GM18909 (cell line): Measurements from ENCODE around the gene PPP1R12A.

Experiments used
- ATAC-seq: cut with Tn5 transposase; IDR thresholded peaks from one replicate; pipeline ENCODE4 v1.9.1; 2021; ENCODE audit warnings: mild to moderate bottlenecking; ENCODE audit not compliant: unreplicated experiment, poor library complexity

The PPP1R12A gene

GRCh38 chr12:79775355-79776027 is 159.4 kb downstream of the PPP1R12A start:
- ATAC-seq, result no peak

- ATAC-seq, result no peak
These were observed 161.0 kb downstream of the PPP1R12A start for GRCh38 chr12:79773896-79774295.

- ATAC-seq, result no peak
These were observed 164.9 kb downstream of the PPP1R12A start for GRCh38 chr12:79769860-79770485.

GRCh38 chr12:79769189-79769859 is 165.6 kb downstream of the PPP1R12A start:
- no peak for ATAC-seq

- no peak for ATAC-seq
These were observed 168.0 kb downstream of the PPP1R12A start for GRCh38 chr12:79766705-79767464.

GRCh38 chr12:79765157-79765556 is 169.7 kb downstream of the PPP1R12A start:
- no peak for ATAC-seq

- ATAC-seq, result no peak
These were observed 170.3 kb downstream of the PPP1R12A start for GRCh38 chr12:79764641-79765040.

GRCh38 chr12:79763766-79764452 is 171.0 kb downstream of the PPP1R12A start:
- no peak for ATAC-seq

- no peak for ATAC-seq
These were observed 173.6 kb downstream of the PPP1R12A start for GRCh38 chr12:79761341-79761740.

- no peak for ATAC-seq
These were observed 187.6 kb downstream of the PPP1R12A start for GRCh38 chr12:79747274-79747673.

GRCh38 chr12:79737875-79738718 is 196.8 kb downstream of the PPP1R12A start:
- ATAC-seq, result peak; percentile 84

GRCh38 chr12:79732638-79733037 is 202.3 kb downstream of the PPP1R12A start:
- ATAC-seq, result no peak

GRCh38 chr12:79725987-79726386 is 208.9 kb downstream of the PPP1R12A start:
- ATAC-seq, result no peak
